Measurements from ENCODE around the gene LHFPL6.

LHFPL6 gene

GRCh38 chr13:39602614-39603366 is at the start of gene LHFPL6:
Gene LHFPL6, minus strand, starts transcription at chr13:39603193.
- DNase-seq = peak; percentile 71

- DNase-seq = no peak
Observed at GRCh38 chr13:39646122-39646521, 43.1 kb upstream of the LHFPL6 start.

- no peak for DNase-seq
Observed at GRCh38 chr13:39641645-39642044, 38.7 kb upstream of the LHFPL6 start.

- DNase-seq = no peak
Observed at GRCh38 chr13:39637890-39638289, 34.9 kb upstream of the LHFPL6 start.

- no peak for DNase-seq
Observed at GRCh38 chr13:39635564-39635963, 32.6 kb upstream of the LHFPL6 start.

GRCh38 chr13:39632994-39633393 is 30.0 kb upstream of the LHFPL6 start:
- DNase-seq = no peak

GRCh38 chr13:39631307-39631706 is 28.3 kb upstream of the LHFPL6 start:
- no peak for DNase-seq

- DNase-seq = no peak
Observed at GRCh38 chr13:39623466-39623865, 20.5 kb upstream of the LHFPL6 start.

- DNase-seq = no peak
Observed at GRCh38 chr13:39618561-39618960, 15.6 kb upstream of the LHFPL6 start.

GRCh38 chr13:39616087-39616694 is 13.2 kb upstream of the LHFPL6 start:
- peak; percentile 59 for DNase-seq

GRCh38 chr13:39612023-39612637 is 9.1 kb upstream of the LHFPL6 start:
- DNase-seq = peak; percentile 58

- no peak for DNase-seq
Observed at GRCh38 chr13:39607876-39608275, 4.9 kb upstream of the LHFPL6 start.

- no peak for DNase-seq
Observed at GRCh38 chr13:39605677-39606320, 2.8 kb upstream of the LHFPL6 start.

GRCh38 chr13:39604756-39605155 is 1.8 kb upstream of the LHFPL6 start:
- DNase-seq = no peak

- DNase-seq = no peak
Observed at GRCh38 chr13:39603424-39603947, 493 bp upstream of the LHFPL6 start.

GRCh38 chr13:39602277-39602613 is 748 bp downstream of the LHFPL6 start:
- DNase-seq = peak; percentile 9

- DNase-seq = no peak
Observed at GRCh38 chr13:39601636-39602035, 1.4 kb downstream of the LHFPL6 start.

GRCh38 chr13:39600766-39601165 is 2.2 kb downstream of the LHFPL6 start:
- DNase-seq = no peak

GRCh38 chr13:39599842-39600241 is 3.2 kb downstream of the LHFPL6 start:
- DNase-seq = no peak

GRCh38 chr13:39599012-39599411 is 4.0 kb downstream of the LHFPL6 start:
- no peak for DNase-seq

- no peak for DNase-seq
Observed at GRCh38 chr13:39597838-39598237, 5.2 kb downstream of the LHFPL6 start.

- no peak for DNase-seq
Observed at GRCh38 chr13:39596685-39597084, 6.3 kb downstream of the LHFPL6 start.

GRCh38 chr13:39596176-39596575 is 6.8 kb downstream of the LHFPL6 start:
- DNase-seq = peak; percentile 3

Data from activated CD4-positive, alpha-beta T cell treated with anti-CD3 and anti-CD28 coated beads, Interleukin-10, Interleukin-2, amounts not matched to agents 100 ng/mL and 50 ng/mL, durations not matched to agents 16 hours and 8 hours (primary cell).